Endothelial cell of umbilical vein (primary cell): ENCODE data around the gene CRYL1. TPM values are rescaled to one million over a fixed set of nuclear protein-coding genes. Genes with fewer than 3 reads are reported as not detected.

Experiments used
- BruUV-seq: library from RNA; stranded (reverse); fragments of 400-500 nt; replicated peaks from 2 replicates; lab custom pipeline; 2021; lab: Mats Ljungman, UMichigan
- CTCF ChIA-PET: fragments of 300-600, 350-600 bp; sonication (Branson Sonifier 250); formaldehyde crosslinking; loops from one replicate; lab custom pipeline; 2021; ENCODE audit warnings: antibody characterized with exemption, inconsistent platforms; lab: Charles Lee
- POLR2A ChIA-PET: fragments of 300-600, 350-600 bp; sonication (Branson Sonifier 250); formaldehyde crosslinking; loops from one replicate; lab custom pipeline; 2021; ENCODE audit warnings: antibody characterized with exemption, inconsistent platforms; lab: Charles Lee
- DNase-seq: peaks from one replicate; pipeline ENCODE4 v3.0.0-alpha.2; 2011; ENCODE audit warnings: low read depth, low spot score
- FAIRE-seq: peaks from 2 replicates; lab custom pipeline; 2011; peaks lifted over from hg19 to GRCh38; lab: Jason Lieb, UNC
- H2AFZ ChIP-seq: 2 replicates; pipeline ENCODE4 v1.6.0; 2012; ENCODE audit warnings: low read depth, low read length, control low read depth, inconsistent platforms
- H3K27ac ChIP-seq: 2 replicates; pipeline ENCODE4 v1.5.1; 2011; ENCODE audit warnings: low read depth, mild to moderate bottlenecking, control low read depth, low read length, moderate library complexity; ENCODE audit not compliant: insufficient read depth
- H3K27me3 ChIP-seq, 2 experiments: 2 replicates each; pipeline versions ENCODE4 v1.6.0 to v1.6.1; 2011; ENCODE audit warnings: low read length in 2 of 2, mixed read lengths in 1 of 2; ENCODE audit not compliant: control insufficient read depth in 2 of 2, insufficient read depth in 2 of 2
- H3K36me3 ChIP-seq, 2 experiments: 2 replicates in 1 of 2; 3 replicates in 1 of 2; pipeline ENCODE4 v1.5.1; 2011; ENCODE audit warnings: low read length in 2 of 2, mild to moderate bottlenecking in 1 of 2, moderate library complexity in 1 of 2; ENCODE audit not compliant: control insufficient read depth in 2 of 2, insufficient read depth in 2 of 2; ENCODE audit errors: extremely low read depth in 1 of 2
- H3K4me1 ChIP-seq: 3 replicates; pipeline ENCODE4 v1.5.1; 2011; ENCODE audit warnings: mild to moderate bottlenecking, low read length; ENCODE audit not compliant: control insufficient read depth, insufficient read depth; ENCODE audit errors: extremely low read depth
- H3K4me2 ChIP-seq: 2 replicates; pipeline ENCODE4 v1.6.1; 2011; ENCODE audit warnings: low read length, control low read depth, mixed read lengths; ENCODE audit not compliant: insufficient read depth
- H3K4me3 ChIP-seq, 3 experiments: fragments of 200-600 bp in 1 of 3; sonication (generic), shearing (Covaris generic) in 1 of 3; replicated peaks in 1 of 3; 2 replicates each; pipeline ENCODE4 v1.5.1; 2011 to 2016; ENCODE audit warnings: control low read depth in 3 of 3, low read length in 3 of 3, mild to moderate bottlenecking in 2 of 3, inconsistent platforms in 1 of 3, low read depth in 1 of 3, moderate library complexity in 1 of 3; ENCODE audit not compliant: insufficient read depth in 1 of 3
- H3K79me2 ChIP-seq: 2 replicates; pipeline ENCODE4 v1.6.0; 2012; ENCODE audit warnings: low read length, inconsistent platforms; ENCODE audit not compliant: control insufficient read depth, insufficient read depth
- H3K9ac ChIP-seq: replicated peaks from 2 replicates; pipeline ENCODE3; 2011; ENCODE audit warnings: low read length, control low read depth; ENCODE audit not compliant: insufficient read depth; ENCODE audit errors: extremely low read depth
- H3K9me1 ChIP-seq: replicated peaks from 3 replicates; pipeline ENCODE4 v1.6.0; 2011; ENCODE audit warnings: mild to moderate bottlenecking, low read length; ENCODE audit not compliant: control insufficient read depth, insufficient read depth; ENCODE audit errors: extremely low read depth
- H3K9me3 ChIP-seq: replicated peaks from 2 replicates; pipeline ENCODE4 v1.5.1; 2012; ENCODE audit warnings: low read length, inconsistent platforms; ENCODE audit not compliant: control insufficient read depth, insufficient read depth
- H4K20me1 ChIP-seq: replicated peaks from 2 replicates; pipeline ENCODE3; 2011; ENCODE audit warnings: mild to moderate bottlenecking, low read length; ENCODE audit not compliant: control insufficient read depth, insufficient read depth; ENCODE audit errors: extremely low read depth
- EZH2 ChIP-seq: IDR thresholded peaks from 2 replicates; pipeline ENCODE4 v1.6.1; 2012; ENCODE audit warnings: borderline replicate concordance, low read depth, mild to moderate bottlenecking, moderate library complexity, low read length, inconsistent platforms; ENCODE audit not compliant: severe bottlenecking
- FOS ChIP-seq: IDR thresholded peaks from 2 replicates; pipeline ENCODE4 v1.6.1; 2011; ENCODE audit warnings: mild to moderate bottlenecking, low read length, moderate library complexity, borderline replicate concordance; ENCODE audit not compliant: insufficient read depth
- GATA2 ChIP-seq: IDR thresholded peaks from 2 replicates; pipeline ENCODE4 v1.7.0; 2011; ENCODE audit warnings: low read depth, mild to moderate bottlenecking, moderate library complexity, mixed read lengths, low read length; ENCODE audit not compliant: insufficient read length, insufficient read depth
- JUN ChIP-seq: IDR thresholded peaks from 2 replicates; pipeline ENCODE4 v1.6.1; 2011; ENCODE audit warnings: borderline replicate concordance, low read depth; ENCODE audit not compliant: insufficient read length, insufficient read depth
- MYC ChIP-seq: IDR thresholded peaks from one replicate; pipeline ENCODE4 v1.6.1; 2011; ENCODE audit warnings: mild to moderate bottlenecking, low read depth, low read length
- POLR2A ChIP-seq: IDR thresholded peaks from 2 replicates; pipeline ENCODE4 v1.6.1; 2012; ENCODE audit warnings: low read depth, mild to moderate bottlenecking, control low read depth, low read length
- POLR2AphosphoS5 ChIP-seq: IDR thresholded peaks from 2 replicates; pipeline ENCODE4 v1.6.1; 2012; ENCODE audit warnings: low read depth, mild to moderate bottlenecking, control low read depth, low read length, moderate library complexity; ENCODE audit not compliant: insufficient read depth
- dilution Hi-C: fragments of 300-500 bp; cut with MboI; formaldehyde crosslinking; loops from one replicate; pipeline ENCODE4 v1.15.0; 2019; ENCODE audit warnings: low sequenced_read_pairs; ENCODE audit not compliant: extremely low pct_ligation_motif_present
- intact Hi-C: fragments of 100-400 bp; cut with micrococcal nuclease; formaldehyde crosslinking; loops from one replicate; pipeline ENCODE4 v1.10.0; 2022
- polyA plus RNA-seq, 4 experiments: library from polyadenylated mRNA; depleted of rRNA in 3 of 4; stranded (reverse) in 3 of 4; unstranded in 1 of 4; fragments of >200 nt; gene quantifications; 2 replicates each; pipeline versions ENCODE4 v1.2.1 to v1.2.3, GENCODE V29; 2011 to 2012; ENCODE audit warnings: missing spikeins in 1 of 4
- total RNA-seq: library from RNA; stranded (reverse); gene quantifications from 2 replicates; pipeline ENCODE4 v1.2.3, GENCODE V29; 2021
- TF ChIP-seq, protein P1 (sequence below), 2 donors: IDR thresholded peaks; 1 replicate in 1 of 2; 2 replicates in 1 of 2; pipeline ENCODE4 v1.5.1; 2011; ENCODE audit warnings: low read length in 2 of 2, mild to moderate bottlenecking in 2 of 2, moderate library complexity in 2 of 2, control low read depth in 1 of 2, inconsistent platforms in 1 of 2, low read depth in 1 of 2; ENCODE audit not compliant: insufficient read depth in 1 of 2; ENCODE audit errors: extremely low read depth in 1 of 2
- TF ChIP-seq, protein P2 (sequence below): IDR thresholded peaks from 2 replicates; pipeline ENCODE4 v1.6.1; 2011; ENCODE audit not compliant: insufficient read depth, insufficient read length

Gene CRYL1
- total and polyA plus RNA-seq, 2 donors (not counting 3 experiments of a cell fraction or from before 2014, with no cell fraction given) = 13.9 to 39.0 TPM

DNA sequence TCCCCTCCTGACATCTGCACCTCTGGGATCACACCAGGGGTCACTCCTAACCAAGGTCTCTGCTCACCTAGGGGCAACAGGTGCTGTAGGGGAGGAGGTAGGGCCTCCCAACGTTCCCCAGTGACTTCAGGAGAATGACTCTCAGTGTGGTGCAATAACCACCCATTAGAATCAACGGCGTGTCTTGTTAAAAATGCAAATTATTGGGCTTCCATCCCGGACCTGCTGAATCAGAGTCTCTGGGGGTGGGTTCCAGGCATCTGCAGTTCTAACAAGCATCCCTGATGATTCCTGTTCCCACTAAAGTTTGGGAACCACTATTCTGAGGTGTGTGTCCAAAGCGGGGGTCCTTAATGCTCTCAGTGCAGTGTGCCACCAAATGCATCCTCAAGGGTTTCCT lies 84.6 kb downstream of the CRYL1 start:
- no TSS peak for BruUV-seq
- no peak overlapping the region for H3K27ac ChIP-seq
- FAIRE-seq = no peak
- ChIA-PET CTCF (no interaction called here), POLR2A (no interaction called here)
- dilution Hi-C loops (no loop called here), intact Hi-C loops (no loop called here)
- H3K9me1 ChIP-seq = no peaks in the 10 kb centered on the region
- no peak overlapping the region for H3K9ac ChIP-seq
- no peaks in the 10 kb centered on the region for H3K4me1 ChIP-seq
- H2AFZ ChIP-seq = no peak overlapping the region
- TF ChIP-seq EZH2 = no peak
- TF ChIP-seq JUN = no peak
- TF ChIP-seq FOS = no peak
- TF ChIP-seq POLR2AphosphoS5 = no peak
- no peak for TF ChIP-seq GATA2
- TF ChIP-seq, protein P1, sequence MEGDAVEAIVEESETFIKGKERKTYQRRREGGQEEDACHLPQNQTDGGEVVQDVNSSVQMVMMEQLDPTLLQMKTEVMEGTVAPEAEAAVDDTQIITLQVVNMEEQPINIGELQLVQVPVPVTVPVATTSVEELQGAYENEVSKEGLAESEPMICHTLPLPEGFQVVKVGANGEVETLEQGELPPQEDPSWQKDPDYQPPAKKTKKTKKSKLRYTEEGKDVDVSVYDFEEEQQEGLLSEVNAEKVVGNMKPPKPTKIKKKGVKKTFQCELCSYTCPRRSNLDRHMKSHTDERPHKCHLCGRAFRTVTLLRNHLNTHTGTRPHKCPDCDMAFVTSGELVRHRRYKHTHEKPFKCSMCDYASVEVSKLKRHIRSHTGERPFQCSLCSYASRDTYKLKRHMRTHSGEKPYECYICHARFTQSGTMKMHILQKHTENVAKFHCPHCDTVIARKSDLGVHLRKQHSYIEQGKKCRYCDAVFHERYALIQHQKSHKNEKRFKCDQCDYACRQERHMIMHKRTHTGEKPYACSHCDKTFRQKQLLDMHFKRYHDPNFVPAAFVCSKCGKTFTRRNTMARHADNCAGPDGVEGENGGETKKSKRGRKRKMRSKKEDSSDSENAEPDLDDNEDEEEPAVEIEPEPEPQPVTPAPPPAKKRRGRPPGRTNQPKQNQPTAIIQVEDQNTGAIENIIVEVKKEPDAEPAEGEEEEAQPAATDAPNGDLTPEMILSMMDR (IDR thresholded peaks at IDR 0.05; ENCODE audit: extremely low read depth in 1 of 2, insufficient read depth in 1 of 2, low read depth in 1 of 2, low read length in 2 of 2) = no peak
- TF ChIP-seq, protein P2, sequence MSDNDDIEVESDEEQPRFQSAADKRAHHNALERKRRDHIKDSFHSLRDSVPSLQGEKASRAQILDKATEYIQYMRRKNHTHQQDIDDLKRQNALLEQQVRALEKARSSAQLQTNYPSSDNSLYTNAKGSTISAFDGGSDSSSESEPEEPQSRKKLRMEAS = no peak
- no peak for TF ChIP-seq POLR2A
- no peak for TF ChIP-seq MYC
- no peaks in the 10 kb centered on the region for H3K36me3 ChIP-seq
- no peaks in the 10 kb centered on the region for H3K9me3 ChIP-seq
- H3K4me2 ChIP-seq = no peak overlapping the region
- no peak overlapping the region for H3K4me3 ChIP-seq
- H4K20me1 ChIP-seq = no peaks in the 10 kb centered on the region
- H3K27me3 ChIP-seq = peaks cover 0 to 2% of the 10 kb centered on the region in 2 experiments
- no peaks in the 10 kb centered on the region for H3K79me2 ChIP-seq
- DNase-seq = no peak
